Measurements from ENCODE around the gene MAIP1. TPM values are rescaled to one million over a fixed set of nuclear protein-coding genes. Genes with fewer than 3 reads are reported as not detected.

The MAIP1 gene
- total and polyA plus RNA-seq, 9 of the 15 experiments (the other 6 are each of a cell fraction or from before 2014, with no cell fraction given), result 3.6 to 30.0 (median 24.5) TPM

DNA sequence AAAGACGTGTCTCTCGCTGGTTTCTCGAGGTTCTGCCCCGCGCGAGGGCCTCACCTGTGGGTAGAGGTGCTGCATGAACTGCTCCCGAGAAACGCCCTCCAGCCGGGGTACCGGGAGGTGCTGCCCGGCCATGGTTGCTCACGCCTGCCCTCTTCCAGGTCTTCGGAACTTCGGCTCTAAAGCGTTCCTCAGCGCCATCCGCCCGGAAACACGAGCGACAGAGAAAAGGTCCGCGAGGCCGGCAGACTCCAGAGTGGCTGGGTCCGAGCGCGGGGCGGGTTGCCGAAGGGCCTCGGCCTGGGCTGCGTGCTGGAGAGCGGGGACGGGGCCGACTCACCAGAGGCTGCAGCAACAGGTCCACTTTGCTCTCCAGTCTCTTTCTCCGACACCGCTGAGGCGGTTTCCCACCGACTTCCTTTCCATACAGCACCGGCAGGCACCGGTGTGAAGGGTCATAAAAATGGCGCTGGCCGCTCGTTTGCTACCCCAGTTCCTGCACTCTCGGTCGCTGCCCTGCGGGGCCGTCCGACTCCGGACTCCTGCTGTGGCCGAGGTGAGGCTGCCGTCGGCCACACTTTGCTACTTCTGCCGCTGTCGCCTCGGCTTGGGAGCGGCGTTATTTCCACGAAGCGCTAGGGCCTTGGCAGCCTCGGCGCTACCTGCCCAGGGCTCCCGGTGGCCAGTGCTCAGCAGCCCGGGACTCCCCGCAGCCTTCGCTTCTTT lies at the start of gene MAIP1, which contains the start of gene TYW5 (continued):
- TF ChIP-seq, protein P1, sequence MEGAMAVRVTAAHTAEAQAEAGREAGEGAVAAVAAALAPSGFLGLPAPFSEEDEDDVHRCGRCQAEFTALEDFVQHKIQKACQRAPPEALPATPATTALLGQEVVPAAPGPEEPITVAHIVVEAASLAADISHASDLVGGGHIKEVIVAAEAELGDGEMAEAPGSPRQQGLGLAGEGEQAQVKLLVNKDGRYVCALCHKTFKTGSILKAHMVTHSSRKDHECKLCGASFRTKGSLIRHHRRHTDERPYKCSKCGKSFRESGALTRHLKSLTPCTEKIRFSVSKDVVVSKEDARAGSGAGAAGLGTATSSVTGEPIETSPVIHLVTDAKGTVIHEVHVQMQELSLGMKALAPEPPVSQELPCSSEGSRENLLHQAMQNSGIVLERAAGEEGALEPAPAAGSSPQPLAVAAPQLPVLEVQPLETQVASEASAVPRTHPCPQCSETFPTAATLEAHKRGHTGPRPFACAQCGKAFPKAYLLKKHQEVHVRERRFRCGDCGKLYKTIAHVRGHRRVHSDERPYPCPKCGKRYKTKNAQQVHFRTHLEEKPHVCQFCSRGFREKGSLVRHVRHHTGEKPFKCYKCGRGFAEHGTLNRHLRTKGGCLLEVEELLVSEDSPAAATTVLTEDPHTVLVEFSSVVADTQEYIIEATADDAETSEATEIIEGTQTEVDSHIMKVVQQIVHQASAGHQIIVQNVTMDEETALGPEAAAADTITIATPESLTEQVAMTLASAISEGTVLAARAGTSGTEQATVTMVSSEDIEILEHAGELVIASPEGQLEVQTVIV (CRISPR knock-in tag; IDR thresholded peaks at IDR 0.05; ENCODE audit: borderline replicate concordance), result no peak
- TF ChIP-seq, protein P2, sequence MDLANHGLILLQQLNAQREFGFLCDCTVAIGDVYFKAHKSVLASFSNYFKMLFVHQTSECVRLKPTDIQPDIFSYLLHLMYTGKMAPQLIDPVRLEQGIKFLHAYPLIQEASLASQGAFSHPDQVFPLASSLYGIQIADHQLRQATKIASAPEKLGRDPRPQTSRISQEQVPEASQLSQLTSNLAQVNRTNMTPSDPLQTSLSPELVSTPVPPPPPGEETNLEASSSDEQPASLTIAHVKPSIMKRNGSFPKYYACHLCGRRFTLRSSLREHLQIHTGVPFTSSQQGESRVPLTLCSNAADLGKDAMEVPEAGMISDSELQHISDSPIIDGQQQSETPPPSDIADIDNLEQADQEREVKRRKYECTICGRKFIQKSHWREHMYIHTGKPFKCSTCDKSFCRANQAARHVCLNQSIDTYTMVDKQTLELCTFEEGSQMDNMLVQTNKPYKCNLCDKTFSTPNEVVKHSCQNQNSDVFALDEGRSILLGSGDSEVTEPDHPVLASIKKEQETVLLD (IDR thresholded peaks at IDR 0.05), result no peak
- TF ChIP-seq C11orf30 (IDR thresholded peaks at IDR 0.05; ENCODE audit: low read depth), result peak; percentile 100
- TF ChIP-seq PCBP1 (IDR thresholded peaks at IDR 0.05; ENCODE audit: low read depth, low read length, poor library complexity, severe bottlenecking), result peak; percentile 84
- no peak for TF ChIP-seq CEBPB (tag; IDR thresholded peaks at IDR 0.05)
- peak in 2 of 3 experiments; percentile 7 to 19; a peak in 1 of 6 replicates for TF ChIP-seq CTCF (IDR thresholded peaks at IDR 0.05 in 2 of 3, conservative IDR thresholded peaks at IDR 0.05 in 1 of 3; ENCODE audit: insufficient read depth in 2 of 3, low read depth in 1 of 3, low read length in 3 of 3)
- peak; percentile 73; the same call in 1 of the 2 replicates for TF ChIP-seq ESRRA (IDR thresholded peaks at IDR 0.05; ENCODE audit: borderline replicate concordance, low read depth)
- TF ChIP-seq TBL1XR1 (IDR thresholded peaks at IDR 0.05; ENCODE audit: low read length in 2 of 2), result no peak
- TF ChIP-seq HNRNPL (IDR thresholded peaks at IDR 0.05; ENCODE audit: low read depth, low read length), result no peak
- no peak for TF ChIP-seq U2AF1 (optimal IDR thresholded peaks at IDR 0.05; ENCODE audit: low read depth, low read length)
- TF ChIP-seq ZBTB17 (CRISPR knock-in tag; IDR thresholded peaks at IDR 0.05), result no peak
- TF ChIP-seq ELK3 (CRISPR knock-in tag; IDR thresholded peaks at IDR 0.05), result no peak
- 0 out of 2 replicates have a peak, but pooled peaks have one; percentile 67 for TF ChIP-seq HDAC8 (tag; IDR thresholded peaks at IDR 0.05)
- TF ChIP-seq DMBX1 (CRISPR knock-in tag; IDR thresholded peaks at IDR 0.05; ENCODE audit: borderline replicate concordance), result 0 out of 2 replicates have a peak, but pooled peaks have one; percentile 44
- TF ChIP-seq ZNF699 (CRISPR knock-in tag; IDR thresholded peaks at IDR 0.05; ENCODE audit: insufficient replicate concordance), result no peak
- TF ChIP-seq TRIM24 (IDR thresholded peaks at IDR 0.05), result peak in 1 of 2 experiments; percentile 100; a peak in 2 of 4 replicates
- no peak for TF ChIP-seq MCM7 (IDR thresholded peaks at IDR 0.05)
- TF ChIP-seq TAF1 (IDR thresholded peaks at IDR 0.05; ENCODE audit: control insufficient read depth, extremely low read depth, insufficient read depth, low read length, severe bottlenecking), result peak; percentile 95
- no peak for TF ChIP-seq ZNF57 (CRISPR knock-in tag; IDR thresholded peaks at IDR 0.05)
- TF ChIP-seq NFE2 (IDR thresholded peaks at IDR 0.05; ENCODE audit: low read depth), result no peak

Measured in K562 (cell line).